Calu3 (cell line): ENCODE measurements around the gene METAP1D. TPM values are rescaled to one million over a fixed set of nuclear protein-coding genes. Genes with fewer than 3 reads are reported as not detected.

Experiments used
- BruUV-seq: library from RNA; stranded (reverse); fragments of 400-500 nt; replicated peaks from 2 replicates; lab custom pipeline; 2021; lab: Mats Ljungman, UMichigan
- CTCF ChIA-PET: fragments of 300-600 bp; sonication (Branson Sonifier 250); formaldehyde crosslinking; loops from one replicate; lab custom pipeline; 2022; ENCODE audit warnings: antibody characterized with exemption; lab: Charles Lee
- DNase-seq: peaks from one replicate; pipeline ENCODE4 v3.0.0; 2022
- H3K27ac Mint-ChIP-seq: one replicate; pipeline ENCODE4 v1.8.0; 2022; ENCODE audit warnings: mixed read lengths; ENCODE audit not compliant: unreplicated experiment
- H3K27me3 Mint-ChIP-seq: one replicate; pipeline ENCODE4 v1.8.0; 2022; ENCODE audit warnings: mixed read lengths; ENCODE audit not compliant: unreplicated experiment
- H3K36me3 Mint-ChIP-seq: one replicate; pipeline ENCODE4 v1.8.0; 2022; ENCODE audit warnings: mild to moderate bottlenecking, moderate library complexity, mixed read lengths; ENCODE audit not compliant: insufficient read depth, unreplicated experiment
- H3K4me1 Mint-ChIP-seq: one replicate; pipeline ENCODE4 v1.8.0; 2022; ENCODE audit warnings: mild to moderate bottlenecking, low read depth, mixed read lengths; ENCODE audit not compliant: unreplicated experiment
- H3K4me3 Mint-ChIP-seq: one replicate; pipeline ENCODE4 v1.8.0; 2022; ENCODE audit warnings: mild to moderate bottlenecking, low read depth, moderate library complexity, mixed read lengths; ENCODE audit not compliant: unreplicated experiment
- H3K9me3 Mint-ChIP-seq: one replicate; pipeline ENCODE4 v1.8.0; 2022; ENCODE audit warnings: low read depth, mixed read lengths; ENCODE audit not compliant: unreplicated experiment
- intact Hi-C: fragments of 100-400 bp; cut with micrococcal nuclease; formaldehyde crosslinking; loops from one replicate; pipeline ENCODE4 v1.10.0; 2022; ENCODE audit not compliant: unreplicated experiment
- total RNA-seq: library from RNA; stranded (reverse); gene quantifications from 2 replicates; pipeline ENCODE4 v1.2.3, GENCODE V29; 2022
- TF ChIP-seq, protein P1 (sequence below): fragments of 200-600 bp; IDR thresholded peaks from one replicate; pipeline ENCODE4 v1.8.0; 2022; ENCODE audit warnings: antibody characterized with exemption; ENCODE audit not compliant: unreplicated experiment

METAP1D gene
- total RNA-seq, 1 experiment from 2014 or later: 11.0 TPM

DNA sequence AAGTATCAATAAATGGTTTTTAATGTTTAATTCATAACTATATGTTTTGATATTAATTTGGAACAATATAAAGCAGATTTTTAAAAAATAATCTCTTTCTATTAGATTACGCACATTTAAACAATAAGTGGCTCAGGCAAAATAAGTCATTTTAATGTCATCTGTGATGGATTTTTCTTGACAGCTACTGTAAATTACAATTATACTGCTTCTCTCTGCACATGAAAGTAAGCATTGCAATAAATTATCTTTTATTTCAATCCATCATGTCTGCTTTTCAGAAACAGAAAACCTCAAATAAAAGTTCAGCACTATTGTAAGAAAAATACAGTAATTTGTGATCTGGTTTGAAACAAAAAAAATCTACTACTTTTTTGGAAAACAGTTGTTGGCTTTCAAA is 74.5 kb downstream of the METAP1D start:
- Mint-ChIP-seq H3K27ac (no peak overlapping the region), H3K4me1 (no peaks in the 10 kb centered on the region), H3K36me3 (no peaks in the 10 kb centered on the region), H3K4me3 (no peak overlapping the region), H3K27me3 (no peaks in the 10 kb centered on the region), H3K9me3 (no peaks in the 10 kb centered on the region)
- no TSS peak for BruUV-seq
- CTCF ChIA-PET: no interaction called here
- intact Hi-C loops: no loop called here
- TF ChIP-seq, protein P1, sequence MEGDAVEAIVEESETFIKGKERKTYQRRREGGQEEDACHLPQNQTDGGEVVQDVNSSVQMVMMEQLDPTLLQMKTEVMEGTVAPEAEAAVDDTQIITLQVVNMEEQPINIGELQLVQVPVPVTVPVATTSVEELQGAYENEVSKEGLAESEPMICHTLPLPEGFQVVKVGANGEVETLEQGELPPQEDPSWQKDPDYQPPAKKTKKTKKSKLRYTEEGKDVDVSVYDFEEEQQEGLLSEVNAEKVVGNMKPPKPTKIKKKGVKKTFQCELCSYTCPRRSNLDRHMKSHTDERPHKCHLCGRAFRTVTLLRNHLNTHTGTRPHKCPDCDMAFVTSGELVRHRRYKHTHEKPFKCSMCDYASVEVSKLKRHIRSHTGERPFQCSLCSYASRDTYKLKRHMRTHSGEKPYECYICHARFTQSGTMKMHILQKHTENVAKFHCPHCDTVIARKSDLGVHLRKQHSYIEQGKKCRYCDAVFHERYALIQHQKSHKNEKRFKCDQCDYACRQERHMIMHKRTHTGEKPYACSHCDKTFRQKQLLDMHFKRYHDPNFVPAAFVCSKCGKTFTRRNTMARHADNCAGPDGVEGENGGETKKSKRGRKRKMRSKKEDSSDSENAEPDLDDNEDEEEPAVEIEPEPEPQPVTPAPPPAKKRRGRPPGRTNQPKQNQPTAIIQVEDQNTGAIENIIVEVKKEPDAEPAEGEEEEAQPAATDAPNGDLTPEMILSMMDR: no peak
- no peak for DNase-seq

DNA sequence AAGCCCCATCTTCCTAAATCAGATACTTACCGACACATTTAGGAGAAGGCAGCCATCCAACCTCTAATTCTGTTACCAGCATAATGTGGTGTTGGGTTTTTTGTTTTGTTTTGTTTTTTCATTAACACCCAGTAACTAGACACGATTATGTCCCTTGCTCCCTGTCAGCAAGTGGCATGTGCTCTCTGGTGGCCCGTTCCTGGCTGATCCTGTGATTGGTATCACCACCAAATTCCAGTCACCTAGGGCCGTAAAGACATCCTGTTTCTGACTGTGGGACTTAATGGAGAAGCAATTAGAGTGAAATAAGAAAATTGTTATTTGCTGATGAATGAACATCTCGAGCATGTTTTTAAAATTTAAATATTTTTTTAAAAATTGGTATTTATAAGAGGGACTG is 79.7 kb downstream of the METAP1D start:
- H3K27ac Mint-ChIP-seq: no peak overlapping the region
- no peak for DNase-seq
- no peak overlapping the region for H3K4me3 Mint-ChIP-seq
- no TSS peak for BruUV-seq
- H3K36me3 Mint-ChIP-seq: peaks cover 7% of the 10 kb centered on the region
- peaks cover 13% of the 10 kb centered on the region for H3K4me1 Mint-ChIP-seq
- intact Hi-C loops: no loop called here
- no peaks in the 10 kb centered on the region for H3K9me3 Mint-ChIP-seq
- TF ChIP-seq, protein P1: no peak
- CTCF ChIA-PET: interaction anchor here (0.6 kb wide), 1 partner anchor 147 kb away, joined by 3 read pairs; no protein-coding TSS in a partner anchor
- H3K27me3 Mint-ChIP-seq: peaks cover 28% of the 10 kb centered on the region

DNA sequence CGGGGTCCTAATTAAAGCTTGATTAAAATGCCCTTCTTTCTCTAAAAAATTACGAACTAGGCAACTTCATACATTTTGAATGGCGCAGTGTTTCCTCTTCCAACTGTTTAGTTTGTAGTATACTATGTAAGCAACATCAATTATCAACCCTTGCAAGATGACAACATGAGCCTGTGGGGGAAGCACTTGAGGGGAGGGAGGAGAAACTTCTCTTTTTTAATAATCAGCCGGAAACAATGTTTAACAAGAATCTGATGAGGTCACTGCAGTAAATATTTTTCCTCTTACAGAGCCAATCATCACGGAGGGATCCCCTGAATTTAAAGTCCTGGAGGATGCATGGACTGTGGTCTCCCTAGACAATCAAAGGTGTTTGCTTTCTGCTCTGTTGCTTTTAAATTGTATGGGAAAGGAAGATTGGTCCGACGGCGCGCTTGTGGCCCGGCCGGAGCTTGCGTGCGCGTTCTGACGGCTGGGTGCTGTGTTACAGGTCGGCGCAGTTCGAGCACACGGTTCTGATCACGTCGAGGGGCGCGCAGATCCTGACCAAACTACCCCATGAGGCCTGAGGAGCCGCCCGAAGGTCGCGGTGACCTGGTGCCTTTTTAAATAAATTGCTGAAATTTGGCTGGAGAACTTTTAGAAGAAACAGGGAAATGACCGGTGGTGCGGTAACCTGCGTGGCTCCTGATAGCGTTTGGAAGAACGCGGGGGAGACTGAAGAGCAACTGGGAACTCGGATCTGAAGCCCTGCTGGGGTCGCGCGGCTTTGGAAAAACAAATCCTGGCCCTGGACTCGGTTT is 80.3 kb downstream of the METAP1D start:
- DNase-seq: no peak
- H3K4me1 Mint-ChIP-seq: peaks cover 13% of the 10 kb centered on the region
- H3K4me3 Mint-ChIP-seq: no peak overlapping the region
- TF ChIP-seq, protein P1: no peak
- no peaks in the 10 kb centered on the region for H3K9me3 Mint-ChIP-seq
- intact Hi-C loops: no loop called here
- H3K36me3 Mint-ChIP-seq: peaks cover 13% of the 10 kb centered on the region
- H3K27ac Mint-ChIP-seq: no peak overlapping the region
- no TSS peak for BruUV-seq
- CTCF ChIA-PET: interaction anchor here (0.6 kb wide), 1 partner anchor 146 kb away, joined by 3 read pairs; no protein-coding TSS in a partner anchor
- H3K27me3 Mint-ChIP-seq: peaks cover 34% of the 10 kb centered on the region

DNA sequence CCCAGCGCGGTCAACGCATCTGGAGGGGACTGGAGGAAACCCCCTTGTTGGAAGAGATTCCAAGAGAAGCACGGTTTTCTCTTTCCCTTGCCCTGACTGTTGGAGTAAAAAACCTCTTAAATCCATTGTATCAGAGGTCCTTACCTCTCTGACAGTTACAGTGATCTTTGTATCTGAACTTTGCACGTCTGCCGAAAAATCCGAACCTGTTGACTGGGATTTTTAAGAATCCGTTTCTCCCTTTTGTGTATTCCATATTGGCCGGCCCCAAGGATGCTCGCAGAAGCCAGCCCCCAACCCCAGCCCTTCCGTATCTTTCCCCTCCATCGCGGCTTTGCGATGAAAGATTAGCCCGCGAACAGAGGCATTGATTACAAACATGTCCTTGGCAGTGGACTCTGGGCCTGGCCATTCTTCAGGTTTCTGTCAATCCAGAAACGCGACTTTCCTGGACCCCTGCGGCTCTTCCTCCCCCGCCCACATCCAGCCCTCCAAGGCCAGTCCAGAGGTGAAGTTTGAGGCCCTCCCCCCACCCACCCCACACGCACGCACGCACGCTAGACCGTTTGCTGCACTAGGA is 81.0 kb downstream of the METAP1D start:
- TF ChIP-seq, protein P1: no peak
- Mint-ChIP-seq H3K4me3 (no peak overlapping the region), H3K4me1 (peaks cover 18% of the 10 kb centered on the region), H3K27me3 (peaks cover 41% of the 10 kb centered on the region), H3K27ac (no peak overlapping the region), H3K36me3 (peaks cover 20% of the 10 kb centered on the region), H3K9me3 (no peaks in the 10 kb centered on the region)
- CTCF ChIA-PET: no interaction called here
- no TSS peak for BruUV-seq
- DNase-seq: no peak
- intact Hi-C loops: no loop called here
